Measurements from ENCODE around the gene GRIK1.

GRIK1 gene

GRCh38 chr21:29843804-29844203 lies 96.0 kb downstream of the GRIK1 start (continued):
- TF ChIP-seq PBX3 (CRISPR knock-in tag; IDR thresholded peaks at IDR 0.05) (no peak), ZNF335 (tag by site-specific recombination; conservative IDR thresholded peaks at IDR 0.05) (no peak), PATZ1 (tag by site-specific recombination; IDR thresholded peaks at IDR 0.05) (no peak), ZNF792 (tag by site-specific recombination; IDR thresholded peaks at IDR 0.05) (no peak), EGR2 (tag by site-specific recombination; IDR thresholded peaks at IDR 0.05; ENCODE audit: low read depth) (no peak), ZNF302 (tag by site-specific recombination; IDR thresholded peaks at IDR 0.05; ENCODE audit: low read depth) (no peak), ZNF10 (tag by site-specific recombination; IDR thresholded peaks at IDR 0.05) (no peak), BCL6B (tag by site-specific recombination; IDR thresholded peaks at IDR 0.05) (no peak), ZNF350 (tag by site-specific recombination; IDR thresholded peaks at IDR 0.05) (no peak), ZNF776 (tag by site-specific recombination; IDR thresholded peaks at IDR 0.05; ENCODE audit: borderline replicate concordance) (no peak)

- Histone ChIP-seq H3K4me3 (ENCODE audit: low read depth, low read length) (no peak overlapping the region), H3K27ac (ENCODE audit: extremely low read depth, low read depth, low read length) (no peak overlapping the region), H3K36me3 (ENCODE audit: control insufficient read depth in 2 of 2, insufficient read depth in 1 of 2, low read length in 2 of 2) (no peaks in the 10 kb centered on the region), H3K4me1 (ENCODE audit: control insufficient read depth, insufficient read depth, low read length) (no peaks in the 10 kb centered on the region), H3K9me3 (ENCODE audit: control insufficient read depth, insufficient read depth, low read depth, low read length) (no peaks in the 10 kb centered on the region)
- POLR2A ChIA-PET = no interaction called here
- CTCF ChIA-PET = interaction anchor here (1.3 kb wide), 1 partner anchor 15 kb away, joined by 3 read pairs; no protein-coding TSS in a partner anchor
- TF ChIP-seq GLIS1 (tag by site-specific recombination; IDR thresholded peaks at IDR 0.05) (no peak), ZNF121 (tag by site-specific recombination; IDR thresholded peaks at IDR 0.05) (no peak), ZNF280C (tag by site-specific recombination; IDR thresholded peaks at IDR 0.05) (no peak), TSHZ1 (tag by site-specific recombination; IDR thresholded peaks at IDR 0.05; ENCODE audit: borderline replicate concordance) (no peak), ZNF521 (tag by site-specific recombination; IDR thresholded peaks at IDR 0.05) (no peak), ZNF777 (tag by site-specific recombination; IDR thresholded peaks at IDR 0.05; ENCODE audit: borderline replicate concordance) (no peak), ZNF184 (tag by site-specific recombination; IDR thresholded peaks at IDR 0.05) (no peak), SP2 (tag by site-specific recombination; IDR thresholded peaks at IDR 0.05) (no peak), ZNF404 (tag by site-specific recombination; IDR thresholded peaks at IDR 0.05) (no peak), ZNF692 (tag by site-specific recombination; IDR thresholded peaks at IDR 0.05) (no peak), ZNF214 (tag by site-specific recombination; IDR thresholded peaks at IDR 0.05; ENCODE audit: borderline replicate concordance) (no peak), ZBTB21 (tag by site-specific recombination; IDR thresholded peaks at IDR 0.05) (no peak), ZFP41 (tag by site-specific recombination; IDR thresholded peaks at IDR 0.05; ENCODE audit: borderline replicate concordance) (no peak), ZNF175 (tag by site-specific recombination; IDR thresholded peaks at IDR 0.05) (no peak)
These were observed 105.2 kb downstream of the GRIK1 start for GRCh38 chr21:29834617-29835016.
